ENCODE results near the gene ATP13A1. TPM values are rescaled to one million over a fixed set of nuclear protein-coding genes. Genes with fewer than 3 reads are reported as not detected.

ATP13A1 gene
- polyA plus RNA-seq, 1 experiment, result 27.9 TPM

GRCh38 chr19:19626516-19627472, 36.7 kb downstream of the ATP13A1 start:
- ChIA-PET CTCF (interaction anchor here (3.1 kb wide), 1 partner anchor 95 kb away, joined by 17 read pairs; no protein-coding TSS in a partner anchor), POLR2A (interaction anchor here (0.6 to 0.7 kb wide), 2 partner anchors 13 to 15 kb away, joined by 4 read pairs; no protein-coding TSS in a partner anchor)
- no peak overlapping the region for H3K4me3 ChIP-seq (ENCODE audit: low read depth, low read length)
- no peak for TF ChIP-seq CTCF (IDR thresholded peaks at IDR 0.05; ENCODE audit: insufficient read depth, low read depth, low read length)
- H3K36me3 ChIP-seq (ENCODE audit: control insufficient read depth, insufficient read depth, low read length), result peaks cover 3% of the 10 kb centered on the region; the same call in 1 of the 2 replicates
- no peaks in the 10 kb centered on the region for H3K27me3 ChIP-seq (ENCODE audit: control insufficient read depth, insufficient read depth, low read length)
- DNase-seq (ENCODE audit: low read depth), result no peak

DNA sequence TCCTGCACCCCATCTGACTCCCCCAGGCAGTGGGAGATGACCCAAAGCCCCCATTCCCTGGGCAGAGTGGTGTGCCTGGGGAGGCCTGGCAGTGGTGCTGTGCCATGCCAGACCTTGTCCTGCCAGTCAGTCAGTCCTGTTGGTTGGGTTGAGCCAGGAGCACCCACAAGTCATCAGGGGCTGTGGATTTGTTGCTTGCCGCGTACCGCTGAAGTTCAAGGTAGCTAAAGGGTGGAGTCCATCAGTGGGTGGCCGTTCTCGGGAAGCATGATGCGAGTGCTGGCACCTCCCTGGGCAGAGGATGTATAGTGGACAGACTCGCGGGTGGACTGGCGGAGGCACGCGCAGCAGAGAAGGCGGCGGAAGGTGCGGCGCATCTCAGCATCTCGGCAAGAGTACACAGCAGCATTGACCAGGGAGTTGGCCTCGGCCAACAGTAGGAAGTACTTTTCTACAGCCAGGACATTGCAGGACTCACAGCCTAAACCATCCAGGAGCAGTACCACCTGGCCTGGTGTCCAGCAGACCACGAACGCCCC, 39.4 kb downstream of the ATP13A1 start:
- ChIA-PET POLR2A (no interaction called here), CTCF (no interaction called here)
- Histone ChIP-seq H3K27me3 (ENCODE audit: control insufficient read depth, insufficient read depth, low read length) (no peaks in the 10 kb centered on the region), H3K4me3 (ENCODE audit: low read depth, low read length) (no peak overlapping the region), H3K36me3 (ENCODE audit: control insufficient read depth, insufficient read depth, low read length) (no peaks in the 10 kb centered on the region; the same call in 1 of the 2 replicates)
- no peak for TF ChIP-seq CTCF (IDR thresholded peaks at IDR 0.05; ENCODE audit: insufficient read depth, low read depth, low read length)
- DNase-seq (ENCODE audit: low read depth), result no peak

- TF ChIP-seq CTCF (IDR thresholded peaks at IDR 0.05; ENCODE audit: insufficient read depth, low read depth, low read length), result no peak
- H3K4me3 ChIP-seq (ENCODE audit: low read depth, low read length), result no peak overlapping the region
- no peaks in the 10 kb centered on the region; the same call in 1 of the 2 replicates for H3K36me3 ChIP-seq (ENCODE audit: control insufficient read depth, insufficient read depth, low read length)
- CTCF ChIA-PET, result interaction anchor here (1.2 kb wide), 1 partner anchor 20 kb away, joined by 3 read pairs; the partner anchor contains the start of gene GMIP
- no peak for DNase-seq (ENCODE audit: low read depth)
- H3K27me3 ChIP-seq (ENCODE audit: control insufficient read depth, insufficient read depth, low read length), result no peaks in the 10 kb centered on the region
- POLR2A ChIA-PET, result no interaction called here
These were observed 40.1 kb downstream of the ATP13A1 start for GRCh38 chr19:19623383-19623782.

DNA sequence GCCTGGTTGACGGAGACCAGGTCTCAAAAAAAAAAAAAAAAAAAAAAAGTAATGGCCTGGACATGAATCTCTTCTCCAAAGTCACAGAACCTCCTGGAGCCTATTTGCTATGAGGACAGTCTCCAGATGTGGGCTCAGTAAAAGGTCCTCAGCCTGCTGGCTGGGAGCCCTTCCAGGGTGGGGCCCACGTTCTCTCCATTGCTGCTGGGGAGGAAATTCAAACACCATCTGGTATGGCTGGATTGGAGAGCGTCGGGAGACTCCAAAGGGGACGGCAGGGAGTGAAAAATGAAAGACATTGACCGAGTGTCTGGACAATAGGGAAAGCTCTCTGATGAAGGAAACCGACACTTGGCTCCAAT, 43.6 kb downstream of the ATP13A1 start:
- ChIA-PET CTCF (interaction anchor here (0.9 to 1.9 kb wide), 4 partner anchors 28 to 87 kb away, joined by 3 to 5 read pairs (median 4); no protein-coding TSS in a partner anchor), POLR2A (no interaction called here)
- Histone ChIP-seq H3K27me3 (ENCODE audit: control insufficient read depth, insufficient read depth, low read length) (no peaks in the 10 kb centered on the region), H3K36me3 (ENCODE audit: control insufficient read depth, insufficient read depth, low read length) (no peaks in the 10 kb centered on the region), H3K4me3 (ENCODE audit: low read depth, low read length) (no peak overlapping the region)
- no peak for TF ChIP-seq CTCF (IDR thresholded peaks at IDR 0.05; ENCODE audit: insufficient read depth, low read depth, low read length)
- no peak for DNase-seq (ENCODE audit: low read depth)

DNA sequence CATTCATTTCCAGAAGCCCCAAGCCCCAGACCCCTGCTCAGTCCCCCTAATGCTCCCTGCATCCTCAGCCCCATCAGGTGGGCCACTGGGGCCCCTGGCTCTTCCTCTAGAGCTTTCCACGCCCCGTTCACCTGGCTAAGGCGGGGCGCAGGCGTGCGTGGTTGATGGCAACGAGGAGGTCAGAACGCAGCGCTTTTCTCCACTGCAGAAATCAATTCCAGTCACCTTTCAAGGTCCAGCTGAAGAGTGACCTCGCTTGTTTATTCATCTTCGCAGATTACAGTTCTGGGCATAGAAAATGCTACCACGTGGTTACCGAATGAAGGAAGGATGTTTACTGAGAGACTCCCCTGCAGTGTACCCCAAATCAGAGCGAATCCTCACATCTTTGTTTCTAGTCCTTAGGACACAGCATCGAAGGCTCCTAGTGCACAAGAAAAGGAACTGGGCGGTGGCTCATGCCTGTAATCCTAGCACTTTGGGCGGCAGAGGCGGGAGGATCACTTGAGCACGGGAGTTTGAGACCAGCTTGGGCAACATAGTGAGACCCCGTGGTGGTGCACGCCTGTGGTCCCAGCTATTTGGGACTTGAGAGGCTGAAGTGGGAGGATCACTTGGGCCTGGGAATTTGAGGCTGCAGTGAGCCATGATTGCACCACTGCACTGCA, 44.2 kb downstream of the ATP13A1 start:
- H3K4me3 ChIP-seq (ENCODE audit: low read depth, low read length), result peak overlapping the region; percentile 64
- POLR2A ChIA-PET, result no interaction called here

More for the DNA sequence above, 44.2 kb downstream of the ATP13A1 start:
- H3K36me3 ChIP-seq (ENCODE audit: control insufficient read depth, insufficient read depth, low read length), result no peaks in the 10 kb centered on the region
- DNase-seq (ENCODE audit: low read depth), result no peak
- no peaks in the 10 kb centered on the region for H3K27me3 ChIP-seq (ENCODE audit: control insufficient read depth, insufficient read depth, low read length)
- CTCF ChIA-PET, result interaction anchor here (1.1 to 1.9 kb wide), 2 partner anchors 67 to 87 kb away, joined by 4 read pairs; no protein-coding TSS in a partner anchor
- no peak for TF ChIP-seq CTCF (IDR thresholded peaks at IDR 0.05; ENCODE audit: insufficient read depth, low read depth, low read length)
